ENCODE measurements around the gene DDX21. TPM values are rescaled to one million over a fixed set of nuclear protein-coding genes. Genes with fewer than 3 reads are reported as not detected.

The DDX21 gene
- total RNA-seq, 1 experiment from 2014 or later, result 153 TPM

DNA sequence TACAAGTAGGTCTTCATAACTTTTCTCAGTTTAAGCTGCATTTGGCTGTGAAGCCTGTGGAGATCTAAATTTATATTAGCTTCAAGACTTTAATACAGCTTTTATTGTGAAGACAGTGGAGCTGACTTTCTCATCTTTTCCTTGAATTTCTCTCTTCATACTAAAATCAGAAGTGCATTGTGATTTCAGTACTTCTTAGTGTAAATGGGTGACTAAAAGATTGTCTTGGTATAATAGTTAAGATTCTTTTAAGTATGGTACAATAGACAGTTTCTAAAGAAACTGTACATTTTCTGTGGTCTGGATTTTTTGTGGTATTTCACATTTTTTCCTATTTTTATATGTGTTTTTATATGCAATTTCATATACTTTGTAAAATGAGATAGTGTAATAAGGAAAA lies 21.0 kb upstream of the DDX21 start (continued):
- TF ChIP-seq, protein P1, sequence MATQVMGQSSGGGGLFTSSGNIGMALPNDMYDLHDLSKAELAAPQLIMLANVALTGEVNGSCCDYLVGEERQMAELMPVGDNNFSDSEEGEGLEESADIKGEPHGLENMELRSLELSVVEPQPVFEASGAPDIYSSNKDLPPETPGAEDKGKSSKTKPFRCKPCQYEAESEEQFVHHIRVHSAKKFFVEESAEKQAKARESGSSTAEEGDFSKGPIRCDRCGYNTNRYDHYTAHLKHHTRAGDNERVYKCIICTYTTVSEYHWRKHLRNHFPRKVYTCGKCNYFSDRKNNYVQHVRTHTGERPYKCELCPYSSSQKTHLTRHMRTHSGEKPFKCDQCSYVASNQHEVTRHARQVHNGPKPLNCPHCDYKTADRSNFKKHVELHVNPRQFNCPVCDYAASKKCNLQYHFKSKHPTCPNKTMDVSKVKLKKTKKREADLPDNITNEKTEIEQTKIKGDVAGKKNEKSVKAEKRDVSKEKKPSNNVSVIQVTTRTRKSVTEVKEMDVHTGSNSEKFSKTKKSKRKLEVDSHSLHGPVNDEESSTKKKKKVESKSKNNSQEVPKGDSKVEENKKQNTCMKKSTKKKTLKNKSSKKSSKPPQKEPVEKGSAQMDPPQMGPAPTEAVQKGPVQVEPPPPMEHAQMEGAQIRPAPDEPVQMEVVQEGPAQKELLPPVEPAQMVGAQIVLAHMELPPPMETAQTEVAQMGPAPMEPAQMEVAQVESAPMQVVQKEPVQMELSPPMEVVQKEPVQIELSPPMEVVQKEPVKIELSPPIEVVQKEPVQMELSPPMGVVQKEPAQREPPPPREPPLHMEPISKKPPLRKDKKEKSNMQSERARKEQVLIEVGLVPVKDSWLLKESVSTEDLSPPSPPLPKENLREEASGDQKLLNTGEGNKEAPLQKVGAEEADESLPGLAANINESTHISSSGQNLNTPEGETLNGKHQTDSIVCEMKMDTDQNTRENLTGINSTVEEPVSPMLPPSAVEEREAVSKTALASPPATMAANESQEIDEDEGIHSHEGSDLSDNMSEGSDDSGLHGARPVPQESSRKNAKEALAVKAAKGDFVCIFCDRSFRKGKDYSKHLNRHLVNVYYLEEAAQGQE (IDR thresholded peaks at IDR 0.05; ENCODE audit: low read depth), result no peak
- TF ChIP-seq POLR2A (IDR thresholded peaks at IDR 0.05; ENCODE audit: borderline replicate concordance, extremely low read depth, insufficient read depth, insufficient read length) (no peak), CBX3 (IDR thresholded peaks at IDR 0.05; ENCODE audit: low read depth) (no peak), EZH2phosphoT487 (IDR thresholded peaks at IDR 0.05; ENCODE audit: borderline replicate concordance) (no peak)

DNA sequence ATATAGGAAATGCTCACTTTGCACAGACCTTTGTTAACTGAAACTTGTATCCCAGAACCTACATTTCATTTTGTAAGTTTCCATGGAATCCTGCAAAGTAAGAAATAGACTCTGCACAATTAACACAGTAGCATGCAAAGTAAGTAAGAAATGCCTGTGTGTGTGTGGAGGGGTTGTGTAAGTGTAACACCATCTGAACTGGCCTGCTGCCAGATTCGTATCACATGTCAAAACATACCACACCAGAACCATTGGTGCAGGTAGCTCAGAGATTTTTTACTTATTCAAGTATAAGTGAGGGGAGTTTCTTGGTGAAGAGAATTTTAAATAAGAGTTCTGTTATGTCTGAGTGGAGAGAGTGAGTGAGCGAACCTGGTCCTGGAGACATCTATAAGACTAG lies 17.9 kb upstream of the DDX21 start:
- Histone ChIP-seq H3K79me2 (ENCODE audit: insufficient read depth, low read length) (no peaks in the 10 kb centered on the region), H3K36me3 (ENCODE audit: control insufficient read depth in 1 of 2, insufficient read depth in 2 of 2, low read length in 2 of 2) (peaks cover 5 to 8% of the 10 kb centered on the region in 2 experiments; a peak in 3 of 4 replicates), H4K20me1 (ENCODE audit: insufficient read depth) (no peaks in the 10 kb centered on the region), H3K4me3 (replicated peaks in 1 of 2; ENCODE audit: low read depth in 1 of 2, low read length in 2 of 2) (no peak overlapping the region), H3K27me3 (ENCODE audit: insufficient read depth, low read length) (no peaks in the 10 kb centered on the region), H3K9ac (ENCODE audit: low read length) (no peak overlapping the region), H3K27ac (ENCODE audit: low read depth, low read length) (no peak overlapping the region), H3K4me2 (ENCODE audit: low read length) (no peak overlapping the region), H3K9me2 (ENCODE audit: insufficient read depth) (no peaks in the 10 kb centered on the region), H3K4me1 (ENCODE audit: control insufficient read depth in 1 of 2, insufficient read depth in 2 of 2, low read length in 2 of 2) (no peaks in the 10 kb centered on the region), H3K9me3 (ENCODE audit: control insufficient read depth in 1 of 2, insufficient read depth in 1 of 2, low read depth in 1 of 2, low read length in 2 of 2) (no peaks in the 10 kb centered on the region), H2AFZ (ENCODE audit: low read depth, low read length, poor library complexity, severe bottlenecking) (no peak overlapping the region)
- RAD21 ChIA-PET (ENCODE audit: low non-redundant PET in 1 of 2, low total read pairs in 2 of 2, uncharacterized antibody in 2 of 2, unreplicated experiment in 2 of 2), result no interaction called here
- BruUV-seq (replicated peaks), result no TSS peak
- ATAC-seq (no peak), DNase-seq (ENCODE audit: low read depth, low spot score) (no peak)
- TF ChIP-seq EZH2phosphoT487 (IDR thresholded peaks at IDR 0.05; ENCODE audit: borderline replicate concordance) (no peak), SRF (IDR thresholded peaks at IDR 0.05; ENCODE audit: low read depth) (no peak), ZFX (IDR thresholded peaks at IDR 0.05) (no peak), RAD21 (IDR thresholded peaks at IDR 0.05; ENCODE audit: low read depth) (no peak), EZH2 (IDR thresholded peaks at IDR 0.05) (no peak), JUND (IDR thresholded peaks at IDR 0.05) (no peak)
- TF ChIP-seq, protein P2, sequence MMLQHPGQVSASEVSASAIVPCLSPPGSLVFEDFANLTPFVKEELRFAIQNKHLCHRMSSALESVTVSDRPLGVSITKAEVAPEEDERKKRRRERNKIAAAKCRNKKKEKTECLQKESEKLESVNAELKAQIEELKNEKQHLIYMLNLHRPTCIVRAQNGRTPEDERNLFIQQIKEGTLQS (IDR thresholded peaks at IDR 0.05), result no peak
- TF ChIP-seq, protein P3, sequence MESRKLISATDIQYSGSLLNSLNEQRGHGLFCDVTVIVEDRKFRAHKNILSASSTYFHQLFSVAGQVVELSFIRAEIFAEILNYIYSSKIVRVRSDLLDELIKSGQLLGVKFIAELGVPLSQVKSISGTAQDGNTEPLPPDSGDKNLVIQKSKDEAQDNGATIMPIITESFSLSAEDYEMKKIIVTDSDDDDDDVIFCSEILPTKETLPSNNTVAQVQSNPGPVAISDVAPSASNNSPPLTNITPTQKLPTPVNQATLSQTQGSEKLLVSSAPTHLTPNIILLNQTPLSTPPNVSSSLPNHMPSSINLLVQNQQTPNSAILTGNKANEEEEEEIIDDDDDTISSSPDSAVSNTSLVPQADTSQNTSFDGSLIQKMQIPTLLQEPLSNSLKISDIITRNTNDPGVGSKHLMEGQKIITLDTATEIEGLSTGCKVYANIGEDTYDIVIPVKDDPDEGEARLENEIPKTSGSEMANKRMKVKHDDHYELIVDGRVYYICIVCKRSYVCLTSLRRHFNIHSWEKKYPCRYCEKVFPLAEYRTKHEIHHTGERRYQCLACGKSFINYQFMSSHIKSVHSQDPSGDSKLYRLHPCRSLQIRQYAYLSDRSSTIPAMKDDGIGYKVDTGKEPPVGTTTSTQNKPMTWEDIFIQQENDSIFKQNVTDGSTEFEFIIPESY (IDR thresholded peaks at IDR 0.05; ENCODE audit: extremely low read depth, insufficient replicate concordance, low read length), result no peak
- TF ChIP-seq, protein P4, sequence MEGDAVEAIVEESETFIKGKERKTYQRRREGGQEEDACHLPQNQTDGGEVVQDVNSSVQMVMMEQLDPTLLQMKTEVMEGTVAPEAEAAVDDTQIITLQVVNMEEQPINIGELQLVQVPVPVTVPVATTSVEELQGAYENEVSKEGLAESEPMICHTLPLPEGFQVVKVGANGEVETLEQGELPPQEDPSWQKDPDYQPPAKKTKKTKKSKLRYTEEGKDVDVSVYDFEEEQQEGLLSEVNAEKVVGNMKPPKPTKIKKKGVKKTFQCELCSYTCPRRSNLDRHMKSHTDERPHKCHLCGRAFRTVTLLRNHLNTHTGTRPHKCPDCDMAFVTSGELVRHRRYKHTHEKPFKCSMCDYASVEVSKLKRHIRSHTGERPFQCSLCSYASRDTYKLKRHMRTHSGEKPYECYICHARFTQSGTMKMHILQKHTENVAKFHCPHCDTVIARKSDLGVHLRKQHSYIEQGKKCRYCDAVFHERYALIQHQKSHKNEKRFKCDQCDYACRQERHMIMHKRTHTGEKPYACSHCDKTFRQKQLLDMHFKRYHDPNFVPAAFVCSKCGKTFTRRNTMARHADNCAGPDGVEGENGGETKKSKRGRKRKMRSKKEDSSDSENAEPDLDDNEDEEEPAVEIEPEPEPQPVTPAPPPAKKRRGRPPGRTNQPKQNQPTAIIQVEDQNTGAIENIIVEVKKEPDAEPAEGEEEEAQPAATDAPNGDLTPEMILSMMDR (IDR thresholded peaks at IDR 0.05 in 2 of 3, conservative IDR thresholded peaks at IDR 0.05 in 1 of 3; ENCODE audit: borderline replicate concordance in 1 of 3, insufficient read depth in 1 of 3, low read depth in 2 of 3, low read length in 2 of 3), result no peak
- CTCF ChIA-PET, result no interaction called here
- intact Hi-C loops (cut with micrococcal nuclease), result no loop called here
- POLR2A ChIA-PET, result no interaction called here

Data from HCT116 (cell line).